Activated CD8-positive, alpha-beta memory T cell treated with anti-CD3 and anti-CD28 coated beads, Interleukin-2, amount 50 U/mL, for 48 hours (primary cell): ENCODE measurements around the gene USP17L11.
"Not testable (repeated sequence)": the region's sequence is repeated elsewhere in the genome, so short reads cannot be mapped to it uniquely, and the experiment has no call there.

Experiments used
- DNase-seq: peaks from one replicate; pipeline ENCODE4 v3.0.0-alpha.2; 2020

The USP17L11 gene

GRCh38 chr4:9215105-9215504 lies at the start of gene USP17L11:
Gene USP17L11, plus strand, starts transcription at chr4:9215405. Its CDS starts 0 bp downstream, at chr4:9215405.
- DNase-seq, result not testable (repeated sequence)

GRCh38 chr4:9165990-9166389 lies 49.2 kb upstream of the USP17L11 start:
- DNase-seq, result not testable (repeated sequence)

GRCh38 chr4:9169791-9170459 lies 45.3 kb upstream of the USP17L11 start, which contains the start of gene FAM90A26:
Gene FAM90A26, plus strand, starts transcription at chr4:9170409. Its CDS starts 2,764 bp downstream, at chr4:9173173.
- DNase-seq, result not testable (repeated sequence)

- not testable (repeated sequence) for DNase-seq
These were observed 4.8 kb upstream of the USP17L11 start, which contains the start of gene USP17L10 for GRCh38 chr4:9210357-9210756. Gene USP17L10, plus strand, starts transcription at chr4:9210657. Its CDS starts 0 bp downstream, at chr4:9210657.

- peak; percentile 28 for DNase-seq
These were observed 504 bp upstream of the USP17L11 start for GRCh38 chr4:9214701-9215100.

GRCh38 chr4:9219852-9220251 lies 4.6 kb downstream of the USP17L11 start, which contains the start of gene USP17L12:
Gene USP17L12, plus strand, starts transcription at chr4:9220152. Its CDS starts 0 bp downstream, at chr4:9220152.
- DNase-seq, result not testable (repeated sequence)

- DNase-seq, result not testable (repeated sequence)
These were observed 9.4 kb downstream of the USP17L11 start, which contains the start of gene USP17L13 for GRCh38 chr4:9224596-9224995. Gene USP17L13, plus strand, starts transcription at chr4:9224896. Its CDS starts 0 bp downstream, at chr4:9224896.

GRCh38 chr4:9230249-9230648 lies 15.0 kb downstream of the USP17L11 start:
- DNase-seq, result peak; percentile 46

GRCh38 chr4:9234085-9234484 lies 18.9 kb downstream of the USP17L11 start, which contains the start of gene USP17L15:
Gene USP17L15, plus strand, starts transcription at chr4:9234385. Its CDS starts 0 bp downstream, at chr4:9234385.
- DNase-seq, result not testable (repeated sequence)

- not testable (repeated sequence) for DNase-seq
These were observed 23.3 kb downstream of the USP17L11 start for GRCh38 chr4:9238461-9238860.

GRCh38 chr4:9243579-9243978 lies 28.4 kb downstream of the USP17L11 start, which contains the start of gene USP17L17:
Gene USP17L17, plus strand, starts transcription at chr4:9243879. Its CDS starts 0 bp downstream, at chr4:9243879.
- not testable (repeated sequence) for DNase-seq

GRCh38 chr4:9247953-9248680 lies 32.9 kb downstream of the USP17L11 start, which contains the start of gene USP17L18:
Gene USP17L18, plus strand, starts transcription at chr4:9248630. Its CDS starts 0 bp downstream, at chr4:9248630.
- peak; percentile 52 for DNase-seq

GRCh38 chr4:9253078-9253477 lies 37.9 kb downstream of the USP17L11 start, which contains the start of gene USP17L19:
Gene USP17L19, plus strand, starts transcription at chr4:9253378. Its CDS starts 0 bp downstream, at chr4:9253378.
- DNase-seq, result not testable (repeated sequence)

- DNase-seq, result not testable (repeated sequence)
These were observed 42.6 kb downstream of the USP17L11 start, which contains the start of gene USP17L20 for GRCh38 chr4:9257824-9258223. Gene USP17L20, plus strand, starts transcription at chr4:9258124. Its CDS starts 0 bp downstream, at chr4:9258124.

- not testable (repeated sequence) for DNase-seq
These were observed 47.4 kb downstream of the USP17L11 start, which contains the start of gene USP17L21 for GRCh38 chr4:9262572-9262971. Gene USP17L21, plus strand, starts transcription at chr4:9262872. Its CDS starts 0 bp downstream, at chr4:9262872.
